ENCODE results near the gene RASIP1.
A peak's percentile ranks its signal among the peaks of the same experiment; 100 is the strongest.
"Not testable (repeated sequence)": the region's sequence is repeated elsewhere in the genome, so short reads cannot be mapped to it uniquely, and the experiment has no call there.

The RASIP1 gene

GRCh38 chr19:48728911-48729664, 11.3 kb downstream of the RASIP1 start:
- no peak for TF ChIP-seq ZNF274 (IDR thresholded peaks at IDR 0.05; ENCODE audit: low read depth, low read length)
- no peak overlapping the region for H3K4me3 ChIP-seq (ENCODE audit: low read length)

- TF ChIP-seq ZNF274 (IDR thresholded peaks at IDR 0.05; ENCODE audit: low read depth, low read length) = no peak
- H3K4me3 ChIP-seq (ENCODE audit: low read length) = no peak overlapping the region
These were observed 13.9 kb downstream of the RASIP1 start for GRCh38 chr19:48726556-48726955.

GRCh38 chr19:48724796-48725753, 15.3 kb downstream of the RASIP1 start:
- no peak for TF ChIP-seq ZNF274 (IDR thresholded peaks at IDR 0.05; ENCODE audit: low read depth, low read length)

GRCh38 chr19:48722196-48722708, 18.2 kb downstream of the RASIP1 start:
- no peak overlapping the region for H3K4me3 ChIP-seq (ENCODE audit: low read length)
- no peak for TF ChIP-seq ZNF274 (IDR thresholded peaks at IDR 0.05; ENCODE audit: low read depth, low read length)

More at GRCh38 chr19:48724796-48725753, 15.3 kb downstream of the RASIP1 start:
- H3K4me3 ChIP-seq (ENCODE audit: low read length) = no peak overlapping the region

GRCh38 chr19:48720613-48721296, 19.7 kb downstream of the RASIP1 start:
- peak overlapping the region; percentile 57; the same call in 1 of the 2 replicates for H3K4me3 ChIP-seq (ENCODE audit: low read length)
- TF ChIP-seq ZNF274 (IDR thresholded peaks at IDR 0.05; ENCODE audit: low read depth, low read length) = no peak

- no peak for TF ChIP-seq ZNF274 (IDR thresholded peaks at IDR 0.05; ENCODE audit: low read depth, low read length)
- H3K4me3 ChIP-seq (ENCODE audit: low read length) = no peak overlapping the region
These were observed 20.2 kb downstream of the RASIP1 start for GRCh38 chr19:48720251-48720612.

- H3K4me3 ChIP-seq (ENCODE audit: low read length) = no peak within 1 kb of the TSS; the same call in 1 of the 2 replicates
- no peak for TF ChIP-seq ZNF274 (IDR thresholded peaks at IDR 0.05; ENCODE audit: low read depth, low read length)
These were observed 20.9 kb downstream of the RASIP1 start, which contains the start of gene MAMSTR for GRCh38 chr19:48719263-48720171. TSS of gene MAMSTR (minus strand) at chr19:48719725. CDS start at chr19:48719031, 694 bp downstream.

GRCh38 chr19:48718711-48719231, 21.6 kb downstream of the RASIP1 start:
- no peak for TF ChIP-seq ZNF274 (IDR thresholded peaks at IDR 0.05; ENCODE audit: low read depth, low read length)
- H3K4me3 ChIP-seq (ENCODE audit: low read length) = no peak overlapping the region

- H3K4me3 ChIP-seq (ENCODE audit: low read length) = not testable (repeated sequence)
These were observed 22.3 kb downstream of the RASIP1 start for GRCh38 chr19:48718106-48718505.

GRCh38 chr19:48716562-48717291, 23.7 kb downstream of the RASIP1 start:
- no peak for TF ChIP-seq ZNF274 (IDR thresholded peaks at IDR 0.05; ENCODE audit: low read depth, low read length)
- no peak overlapping the region for H3K4me3 ChIP-seq (ENCODE audit: low read length)

- H3K4me3 ChIP-seq (ENCODE audit: low read length) = no peak overlapping the region
These were observed 24.7 kb downstream of the RASIP1 start for GRCh38 chr19:48715681-48716171.

More at GRCh38 chr19:48715681-48716171, 24.7 kb downstream of the RASIP1 start:
- no peak for TF ChIP-seq ZNF274 (IDR thresholded peaks at IDR 0.05; ENCODE audit: low read depth, low read length)

Measured in GM08714 (cell line).